MCF 10A (cell line): Measurements from ENCODE around the gene DNAH3. TPM values are rescaled to one million over a fixed set of nuclear protein-coding genes. Genes with fewer than 3 reads are reported as not detected.

ENCODE experiments used
- BruUV-seq: library from RNA; stranded (reverse); fragments of 400-500 nt; replicated peaks from 2 replicates; lab custom pipeline; 2021; lab: Mats Ljungman, UMichigan
- CTCF ChIA-PET: fragments of 300-600 bp; sonication (Branson Sonifier 250); formaldehyde crosslinking; extraction: SDS; loops from one replicate; lab custom pipeline; 2021; ENCODE audit warnings: antibody characterized with exemption, inconsistent platforms; lab: Yijun Ruan, JAX
- POLR2A ChIA-PET: fragments of 300-600, 350-650 bp; sonication (Branson Sonifier 250); formaldehyde crosslinking; extraction: SDS; loops from one replicate; lab custom pipeline; 2020; ENCODE audit warnings: antibody characterized with exemption, inconsistent platforms; lab: Yijun Ruan, JAX
- DNase-seq: peaks from one replicate; pipeline ENCODE4 v3.0.0-alpha.2; 2018; ENCODE audit not compliant: unreplicated experiment
- H3K27ac Mint-ChIP-seq: one replicate; pipeline ENCODE4 v1.8.0; 2022; ENCODE audit warnings: mild to moderate bottlenecking, low read depth, mixed read lengths; ENCODE audit not compliant: unreplicated experiment
- H3K27me3 Mint-ChIP-seq: one replicate; pipeline ENCODE4 v1.8.0; 2022; ENCODE audit warnings: mixed read lengths; ENCODE audit not compliant: insufficient read depth, unreplicated experiment
- H3K36me3 Mint-ChIP-seq: one replicate; pipeline ENCODE4 v1.8.0; 2022; ENCODE audit warnings: mild to moderate bottlenecking, moderate library complexity, mixed read lengths; ENCODE audit not compliant: insufficient read depth, unreplicated experiment
- H3K4me1 Mint-ChIP-seq: one replicate; pipeline ENCODE4 v1.8.0; 2022; ENCODE audit warnings: mixed read lengths; ENCODE audit not compliant: insufficient read depth, unreplicated experiment
- H3K4me3 Mint-ChIP-seq: one replicate; pipeline ENCODE4 v1.8.0; 2022; ENCODE audit warnings: mild to moderate bottlenecking, moderate library complexity, mixed read lengths; ENCODE audit not compliant: unreplicated experiment
- H3K9me3 Mint-ChIP-seq: one replicate; pipeline ENCODE4 v1.8.0; 2022; ENCODE audit warnings: mixed read lengths; ENCODE audit not compliant: unreplicated experiment
- CTCF ChIP-seq: fragments of 200-600 bp; IDR thresholded peaks from one replicate; pipeline ENCODE4 v1.8.0; 2022; ENCODE audit warnings: antibody characterized with exemption, mild to moderate bottlenecking; ENCODE audit not compliant: unreplicated experiment
- intact Hi-C: fragments of 100-400 bp; cut with micrococcal nuclease; formaldehyde crosslinking; loops from 2 replicates; pipeline ENCODE4 v1.14.1; 2022
- total RNA-seq: library from RNA; stranded (reverse); gene quantifications from 2 replicates; pipeline ENCODE4 v1.2.3, GENCODE V29; 2022

Gene DNAH3
- total RNA-seq, 1 experiment from 2014 or later, result not detected

DNA sequence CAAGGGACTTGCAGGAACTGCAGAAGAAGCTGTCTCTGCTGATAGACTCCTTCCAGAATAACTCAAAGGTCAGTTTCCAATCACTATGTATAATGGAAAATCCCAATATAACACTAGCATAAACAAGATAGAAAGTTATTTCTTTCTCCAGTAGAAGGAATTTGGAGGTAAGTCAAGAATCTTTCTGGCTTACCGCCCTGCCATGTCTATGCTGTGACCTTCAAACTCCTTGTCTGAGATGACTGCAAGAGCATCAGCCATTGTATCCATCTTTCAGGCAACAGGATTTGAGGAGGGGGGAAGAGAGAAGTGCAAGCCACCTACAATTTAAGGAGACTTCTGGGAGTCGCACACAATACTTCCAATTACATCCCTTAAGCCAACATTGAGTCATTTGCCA is 10.6 kb upstream of the DNAH3 start:
- H3K4me1 Mint-ChIP-seq, result peaks cover 15% of the 10 kb centered on the region
- no peak for DNase-seq
- no peak overlapping the region for H3K4me3 Mint-ChIP-seq
- no TSS peak for BruUV-seq
- H3K27ac Mint-ChIP-seq, result no peak overlapping the region
- H3K27me3 Mint-ChIP-seq, result no peaks in the 10 kb centered on the region
- POLR2A ChIA-PET, result interaction anchor here (5.1 kb wide), 1 partner anchor 311 kb away, joined by 34 read pairs; no protein-coding TSS in a partner anchor
- intact Hi-C loops, result no loop called here
- CTCF ChIA-PET, result interaction anchor here (0.5 to 7.3 kb wide), 6 partner anchors 23 to 1059 kb away, joined by 3 to 96 read pairs (median 32); no protein-coding TSS in a partner anchor
- no peak for TF ChIP-seq CTCF
- no peaks in the 10 kb centered on the region for H3K9me3 Mint-ChIP-seq
- peaks cover 46% of the 10 kb centered on the region for H3K36me3 Mint-ChIP-seq

GRCh38 chr16:21160276-21160675 is 9.6 kb upstream of the DNAH3 start:
- POLR2A ChIA-PET, result interaction anchor here (0.6 to 5.8 kb wide), 5 partner anchors 10 to 310 kb away, joined by 3 to 115 read pairs (median 13); partner anchors contain the start of gene DNAH3
- H3K27me3 Mint-ChIP-seq, result no peaks in the 10 kb centered on the region
- no peak for TF ChIP-seq CTCF
- DNase-seq, result no peak
- no peak overlapping the region for H3K27ac Mint-ChIP-seq
- peak overlapping the region; percentile 97 for H3K4me3 Mint-ChIP-seq
- CTCF ChIA-PET, result interaction anchor here (6.5 to 7.3 kb wide), 3 partner anchors 28 to 310 kb away, joined by 62 to 96 read pairs (median 67); no protein-coding TSS in a partner anchor
- peaks cover 41% of the 10 kb centered on the region for H3K36me3 Mint-ChIP-seq
- intact Hi-C loops, result no loop called here
- BruUV-seq, result no TSS peak
- no peaks in the 10 kb centered on the region for H3K9me3 Mint-ChIP-seq
- H3K4me1 Mint-ChIP-seq, result peaks cover 15% of the 10 kb centered on the region

GRCh38 chr16:21159281-21159951 is 8.8 kb upstream of the DNAH3 start:
- ChIA-PET POLR2A (interaction anchor here (0.5 to 5.8 kb wide), 12 partner anchors 8 to 640 kb away, joined by 3 to 115 read pairs (median 6); partner anchors contain the start of genes DNAH3 and LYRM1), CTCF (interaction anchor here (0.6 to 7.3 kb wide), 11 partner anchors 18 to 421 kb away, joined by 3 to 96 read pairs (median 3); partner anchors contain the start of genes ERI2 and REXO5)
- Mint-ChIP-seq H3K9me3 (no peaks in the 10 kb centered on the region), H3K36me3 (peaks cover 32% of the 10 kb centered on the region), H3K4me1 (peaks cover 15% of the 10 kb centered on the region), H3K27me3 (no peaks in the 10 kb centered on the region), H3K4me3 (peak overlapping the region; percentile 97), H3K27ac (peak overlapping the region; percentile 95)
- TF ChIP-seq CTCF, result no peak
- DNase-seq, result peak; percentile 27
- TSS peak; percentile 36 for BruUV-seq
- intact Hi-C loops, result loop anchor here (2.0 to 5.0 kb wide), 4 partner anchors 309 to 1163 kb away; partner anchors contain the start of genes ERI2 and REXO5
